Stomach (tissue), 9 donors: ENCODE measurements around the gene MISP3. TPM values are rescaled to one million over a fixed set of nuclear protein-coding genes. Genes with fewer than 3 reads are reported as not detected.
A peak's percentile ranks its signal among the peaks of the same experiment; 100 is the strongest.

Experiments
- DNase-seq, 2 donors: peaks; one replicate each; pipeline versions ENCODE4 v3.0.0 to v3.0.0-alpha.2; 2013 to 2019
- H3K27ac ChIP-seq, 5 donors: fragments of 200-600 bp in 4 of 5; sonication (generic) in 4 of 5; one replicate each; pipeline ENCODE4 v1.5.1; 2013 to 2019; ENCODE audit warnings: mild to moderate bottlenecking in 1 of 5, moderate library complexity in 1 of 5
- H3K27me3 ChIP-seq, 3 donors: fragments of 200-600 bp; sonication (generic); one replicate each; pipeline ENCODE4 v1.5.1; 2017 to 2019; ENCODE audit warnings: mixed run types in 1 of 3
- H3K36me3 ChIP-seq, 4 donors: fragments of 200-600 bp; sonication (generic); 1 replicate in 3 of 4; 2 replicates in 1 of 4; pipeline ENCODE4 v1.5.1; 2016 to 2019
- H3K4me1 ChIP-seq, 4 donors: fragments of 200-600 bp; sonication (generic); one replicate each; pipeline ENCODE4 v1.5.1; 2016 to 2019
- H3K4me3 ChIP-seq, 4 donors: fragments of 200-600 bp; sonication (generic) in 3 of 4; one replicate each; pipeline ENCODE4 v1.5.1; 2016 to 2019; ENCODE audit warnings: mild to moderate bottlenecking in 1 of 4
- H3K9me3 ChIP-seq, 4 donors: fragments of 200-600 bp; sonication (generic); one replicate each; pipeline ENCODE4 v1.5.1; 2016 to 2019
- EP300 ChIP-seq: sonication (generic); formaldehyde crosslinking; IDR thresholded peaks from one replicate; pipeline ENCODE4 v1.6.1; 2017; ENCODE audit warnings: antibody characterized with exemption
- POLR2A ChIP-seq, 4 donors: fragments of 450-650 bp; IDR thresholded peaks; one replicate each; pipeline ENCODE4 v1.6.1; 2016; ENCODE audit warnings: antibody characterized with exemption in 4 of 4, control low read depth in 2 of 4, mild to moderate bottlenecking in 1 of 4, moderate library complexity in 1 of 4
- POLR2AphosphoS5 ChIP-seq, 3 donors: sonication (generic); formaldehyde crosslinking; IDR thresholded peaks; one replicate each; pipeline ENCODE4 v1.6.1; 2016; ENCODE audit warnings: antibody characterized with exemption in 3 of 3
- WGBS, 5 donors: extraction: QIAGEN DNeasy Blood & Tissue Kit in 3 of 5; methylation state at CpG; one replicate each; pipeline versions ENCODE4 v1.1.5 to v1.1.7; 2013 to 2018; 5-methylcytosine and 5-hydroxymethylcytosine counted together
- intact Hi-C: fragments of 100-400 bp; cut with DNase I; formaldehyde crosslinking; loops from one replicate; pipeline ENCODE4 v1.15.1; 2023; ENCODE audit warnings: low total_unique reads
- polyA plus RNA-seq, 3 donors: library from polyadenylated mRNA; stranded (reverse); fragments of 200-250 nt; gene quantifications; one replicate each; pipeline ENCODE4 v1.2.3, GENCODE V29; 2013
- total RNA-seq, 5 donors: library from RNA; depleted of rRNA; stranded (reverse); fragments of >200 nt; gene quantifications; one replicate each; pipeline versions ENCODE4 v1.1.0 to v1.2.3, GENCODE V29; 2014 to 2016
- TF ChIP-seq, protein P1 (sequence below), 7 experiments: fragments of 450-650 bp in 4 of 7; fragments of 200-600 bp in 3 of 7; sonication (generic) in 3 of 7; IDR thresholded peaks; one replicate each; pipeline ENCODE4 v1.5.1; 2016 to 2019; ENCODE audit warnings: antibody characterized with exemption in 7 of 7, control low read depth in 2 of 7, mild to moderate bottlenecking in 1 of 7
- donor health status: healthy with polysubstance abuse.
- donor health status: Bipolar disorder and iron deficiency.
- donor health status: healthy.

Gene MISP3
- total and polyA plus RNA-seq, 8 donors = 2.0 to 88.7 (median 27.4) TPM

DNA sequence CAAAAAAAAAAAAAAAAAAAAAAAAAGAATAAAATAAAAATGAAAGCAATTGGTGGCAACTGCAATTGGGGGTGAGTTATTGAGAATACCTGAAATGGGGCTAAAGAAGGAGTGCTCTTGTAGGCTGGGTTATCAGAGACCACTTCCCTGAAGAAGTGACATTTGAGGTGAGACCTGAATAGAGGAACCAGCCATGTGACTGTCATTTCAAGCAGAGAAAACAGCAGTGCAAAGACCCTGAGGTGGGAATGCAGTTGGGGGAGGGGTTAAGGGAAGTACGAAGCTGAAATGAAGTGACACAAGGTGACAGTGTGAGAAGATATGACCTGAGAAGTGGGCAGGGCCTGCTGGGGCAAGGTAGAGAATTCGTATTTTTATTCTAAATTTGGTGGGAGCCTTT lies 6.5 kb upstream of the MISP3 start:
- WGBS, 5 donors = 57 to 81% (median 68%) methylated on average over 2 of the region's 2 CpGs
- TF ChIP-seq POLR2AphosphoS5 (IDR thresholded peaks at IDR 0.05) (no peak), POLR2A (IDR thresholded peaks at IDR 0.05) (no peak), EP300 (no peak)
- TF ChIP-seq, protein P1, sequence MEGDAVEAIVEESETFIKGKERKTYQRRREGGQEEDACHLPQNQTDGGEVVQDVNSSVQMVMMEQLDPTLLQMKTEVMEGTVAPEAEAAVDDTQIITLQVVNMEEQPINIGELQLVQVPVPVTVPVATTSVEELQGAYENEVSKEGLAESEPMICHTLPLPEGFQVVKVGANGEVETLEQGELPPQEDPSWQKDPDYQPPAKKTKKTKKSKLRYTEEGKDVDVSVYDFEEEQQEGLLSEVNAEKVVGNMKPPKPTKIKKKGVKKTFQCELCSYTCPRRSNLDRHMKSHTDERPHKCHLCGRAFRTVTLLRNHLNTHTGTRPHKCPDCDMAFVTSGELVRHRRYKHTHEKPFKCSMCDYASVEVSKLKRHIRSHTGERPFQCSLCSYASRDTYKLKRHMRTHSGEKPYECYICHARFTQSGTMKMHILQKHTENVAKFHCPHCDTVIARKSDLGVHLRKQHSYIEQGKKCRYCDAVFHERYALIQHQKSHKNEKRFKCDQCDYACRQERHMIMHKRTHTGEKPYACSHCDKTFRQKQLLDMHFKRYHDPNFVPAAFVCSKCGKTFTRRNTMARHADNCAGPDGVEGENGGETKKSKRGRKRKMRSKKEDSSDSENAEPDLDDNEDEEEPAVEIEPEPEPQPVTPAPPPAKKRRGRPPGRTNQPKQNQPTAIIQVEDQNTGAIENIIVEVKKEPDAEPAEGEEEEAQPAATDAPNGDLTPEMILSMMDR (IDR thresholded peaks at IDR 0.05) = no peak
- Histone ChIP-seq H3K27me3 (peaks cover 0 to 17% (median 6%) of the 10 kb centered on the region in 3 donors), H3K36me3 (no peaks in the 10 kb centered on the region), H3K9me3 (no peaks in the 10 kb centered on the region), H3K4me1 (peaks cover 7 to 10% (median 9%) of the 10 kb centered on the region in 4 donors), H3K27ac (no peak overlapping the region), H3K4me3 (no peak overlapping the region)
- DNase-seq = no peak
- intact Hi-C loops = no loop called here

DNA sequence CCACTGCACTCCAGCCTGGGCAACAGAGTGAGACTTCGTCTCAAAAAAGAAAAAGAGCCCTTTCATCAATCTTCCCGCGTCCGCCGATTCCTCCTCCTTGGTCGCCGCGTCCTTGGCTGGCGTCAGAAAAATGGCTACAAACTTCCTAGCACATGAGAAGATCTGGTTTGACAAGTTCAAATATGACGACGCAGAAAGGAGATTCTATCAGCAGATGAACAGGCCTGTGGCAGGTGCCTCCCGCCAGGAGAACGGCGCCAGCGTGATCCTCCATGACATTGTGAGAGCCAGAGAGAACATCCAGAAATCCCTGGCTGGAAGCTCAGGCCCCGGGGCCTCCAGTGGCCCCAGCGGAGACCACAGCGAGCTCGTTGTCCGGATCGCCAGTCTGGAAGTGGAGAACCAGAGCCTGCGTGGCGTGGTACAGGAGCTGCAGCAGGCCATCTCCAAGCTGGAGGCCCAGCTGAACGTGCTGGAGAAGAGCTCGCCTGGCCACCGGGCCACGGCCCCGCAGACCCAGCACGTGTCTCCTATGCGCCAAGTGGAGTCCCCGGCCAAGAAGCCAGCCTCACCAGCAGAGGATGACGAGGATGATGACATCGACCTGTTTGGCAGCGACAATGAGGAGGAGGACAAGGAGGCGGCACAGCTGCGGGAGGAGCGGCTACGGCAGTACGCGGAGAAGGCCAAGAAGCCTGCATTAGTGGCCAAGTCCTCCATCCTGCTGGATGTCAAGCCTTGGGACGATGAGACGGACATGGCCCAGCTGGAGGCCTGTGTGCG lies 2.1 kb upstream of the MISP3 start:
- no peak for DNase-seq
- Histone ChIP-seq H3K9me3 (no peaks in the 10 kb centered on the region), H3K27ac (peak overlapping the region in 1 of 5 donors; percentile 95), H3K4me1 (peaks cover 31 to 38% (median 35%) of the 10 kb centered on the region in 4 donors), H3K36me3 (no peaks in the 10 kb centered on the region), H3K4me3 (no peak overlapping the region), H3K27me3 (no peaks in the 10 kb centered on the region)
- intact Hi-C loops = no loop called here
- WGBS, 5 donors = 92 to 96% (median 96%) methylated on average over 39 to 43 of the region's 43 CpGs
- TF ChIP-seq POLR2A (IDR thresholded peaks at IDR 0.05) (no peak), POLR2AphosphoS5 (IDR thresholded peaks at IDR 0.05) (no peak), EP300 (no peak)
- TF ChIP-seq, protein P1 (IDR thresholded peaks at IDR 0.05) = no peak

DNA sequence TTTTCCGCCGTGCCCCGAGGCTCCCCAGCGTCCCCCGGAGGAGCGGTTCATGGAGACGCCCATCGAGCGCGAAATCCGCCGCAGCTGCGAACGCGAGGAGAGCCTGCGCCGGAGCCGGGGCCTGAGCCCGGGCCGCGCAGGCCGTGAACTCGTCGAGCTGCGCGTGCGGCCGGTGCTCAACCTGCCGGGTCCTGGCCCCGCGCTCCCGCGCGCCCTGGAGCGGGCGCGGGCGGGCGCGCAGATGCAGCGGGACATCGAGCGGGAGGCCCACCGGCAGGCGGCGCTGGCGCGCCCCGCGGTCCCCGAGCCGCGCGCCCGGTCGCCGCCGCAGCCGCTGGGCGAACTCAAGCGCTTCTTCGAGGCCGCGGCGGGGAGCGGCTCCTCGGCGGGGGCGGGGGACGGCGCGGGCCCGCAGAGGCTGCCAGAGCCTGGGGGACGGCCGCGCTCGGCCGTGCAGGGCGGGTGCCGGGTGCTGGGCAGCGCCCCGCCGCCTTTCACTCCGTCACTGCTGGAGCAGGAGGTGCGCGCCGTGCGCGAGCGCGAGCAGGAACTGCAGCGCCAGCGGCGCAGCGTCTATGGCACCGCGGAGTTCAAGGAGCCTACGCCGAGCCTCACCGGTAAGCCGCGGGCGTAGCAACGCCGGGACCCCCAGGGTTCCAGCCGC lies 807 bp downstream of the MISP3 start:
- peak; percentile 15 to 77 (median 58) for TF ChIP-seq POLR2AphosphoS5 (IDR thresholded peaks at IDR 0.05)
- no peak for TF ChIP-seq EP300
- TF ChIP-seq, protein P1 (IDR thresholded peaks at IDR 0.05) = peak in 1 of 7 experiments; percentile 86
- TF ChIP-seq POLR2A (IDR thresholded peaks at IDR 0.05) = no peak
- no peaks in the 10 kb centered on the region for H3K9me3 ChIP-seq
- no peaks in the 10 kb centered on the region for H3K36me3 ChIP-seq
- H3K27me3 ChIP-seq = no peaks in the 10 kb centered on the region
- peak overlapping the region; percentile 89 to 99 (median 92) for H3K27ac ChIP-seq
- 0 to 1% (median 0%) methylated on average over 2 to 106 of the region's 106 CpGs for WGBS, 5 donors
- intact Hi-C loops = no loop called here
- peak; percentile 81 to 93 for DNase-seq
- H3K4me1 ChIP-seq = peaks cover 34 to 54% (median 43%) of the 10 kb centered on the region in 4 donors
- H3K4me3 ChIP-seq = peak overlapping the region; percentile 61 to 77 (median 75)

DNA sequence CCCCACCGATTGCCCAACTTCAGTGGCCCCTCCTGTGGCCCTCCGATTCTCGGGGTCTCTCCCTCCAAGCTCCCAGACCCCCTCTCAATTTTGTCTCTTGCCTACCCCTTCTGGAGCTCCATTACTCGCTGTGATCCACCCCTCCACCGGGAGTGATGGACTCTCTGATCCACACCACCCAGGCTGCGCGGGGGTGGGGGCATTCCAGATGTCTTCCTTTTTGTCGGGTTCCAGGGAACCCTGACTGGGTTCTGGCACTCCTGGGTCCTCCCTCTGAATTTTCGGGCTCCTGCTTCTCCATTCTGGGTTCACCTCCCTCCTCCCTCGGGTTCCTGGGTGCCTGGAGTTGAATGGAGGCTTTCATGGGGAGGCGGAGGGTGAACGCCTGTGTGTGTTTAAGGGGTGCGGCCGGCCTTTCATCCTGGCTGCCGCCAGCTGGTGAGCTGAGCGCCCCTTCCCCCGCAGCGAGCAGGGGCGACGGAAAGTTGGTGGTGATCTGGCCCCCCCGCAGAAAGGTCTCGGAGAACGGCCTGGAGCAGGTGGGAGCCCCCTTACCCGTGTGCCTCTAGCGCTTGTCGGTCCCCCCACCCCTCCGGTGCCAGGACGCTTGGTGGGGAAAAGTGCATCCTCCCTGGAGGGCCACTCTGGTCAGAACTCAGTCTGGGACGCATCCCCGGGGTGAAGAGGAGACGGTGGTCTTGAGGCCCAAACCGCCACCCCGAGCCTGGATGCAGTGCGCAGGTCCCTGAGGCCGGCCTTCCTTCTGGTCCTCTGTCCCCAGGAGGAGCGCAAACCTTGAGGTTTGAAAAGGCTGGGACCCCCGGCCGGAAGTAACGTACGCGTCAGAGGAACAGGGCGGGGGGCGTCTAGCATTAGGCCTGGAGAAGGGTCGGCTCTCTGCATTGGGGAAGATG lies 1.6 kb downstream of the MISP3 start:
- H3K36me3 ChIP-seq = no peaks in the 10 kb centered on the region
- no peaks in the 10 kb centered on the region for H3K9me3 ChIP-seq
- intact Hi-C loops = no loop called here
- peak; percentile 66 to 87 for DNase-seq
- peak overlapping the region; percentile 89 to 99 (median 92) for H3K27ac ChIP-seq
- no peaks in the 10 kb centered on the region for H3K27me3 ChIP-seq
- TF ChIP-seq POLR2A (IDR thresholded peaks at IDR 0.05) = no peak
- no peak for TF ChIP-seq POLR2AphosphoS5 (IDR thresholded peaks at IDR 0.05)
- no peak for TF ChIP-seq EP300
- TF ChIP-seq, protein P1 (IDR thresholded peaks at IDR 0.05) = no peak
- peak overlapping the region; percentile 61 to 77 (median 75) for H3K4me3 ChIP-seq
- WGBS, 5 donors = 1 to 4% (median 2%) methylated on average over 24 to 44 of the region's 44 CpGs
- peaks cover 34 to 54% (median 43%) of the 10 kb centered on the region in 4 donors for H3K4me1 ChIP-seq
